Head of caudate nucleus (tissue), 42 donors: Measurements from ENCODE around the gene SPCS3.
A peak's percentile ranks its signal among the peaks of the same experiment; 100 is the strongest.
"Not testable (repeated sequence)": the region's sequence is repeated elsewhere in the genome, so short reads cannot be mapped to it uniquely, and the experiment has no call there.

Experiments
- DNase-seq, 42 donors: peaks; one replicate each; pipeline versions ENCODE4 v3.0.0 to v3.0.0-alpha.2; 2020 to 2021; ENCODE audit warnings: mixed read lengths in 7 of 42
- intact Hi-C: fragments of 100-400 bp; cut with DNase I; formaldehyde crosslinking; loops from one replicate; pipeline ENCODE4 v1.15.0; 2022

Gene SPCS3

GRCh38 chr4:176302283-176303275 lies 17.2 kb upstream of the SPCS3 start:
- intact Hi-C loops = no loop called here
- no peak for DNase-seq

- no peak for DNase-seq
- intact Hi-C loops = no loop called here
Measured at GRCh38 chr4:176303938-176304337, 15.8 kb upstream of the SPCS3 start.

- intact Hi-C loops = no loop called here
- DNase-seq = no peak
Measured at GRCh38 chr4:176306837-176307665, 12.7 kb upstream of the SPCS3 start.

- intact Hi-C loops = no loop called here
- DNase-seq = no peak
Measured at GRCh38 chr4:176307666-176307930, 12.2 kb upstream of the SPCS3 start.

- no peak for DNase-seq
- intact Hi-C loops = no loop called here
Measured at GRCh38 chr4:176308441-176308840, 11.3 kb upstream of the SPCS3 start.

- DNase-seq = no peak
- intact Hi-C loops = no loop called here
Measured at GRCh38 chr4:176309046-176309445, 10.7 kb upstream of the SPCS3 start.

- no peak for DNase-seq
- intact Hi-C loops = no loop called here
Measured at GRCh38 chr4:176309772-176310171, 10.0 kb upstream of the SPCS3 start.

GRCh38 chr4:176313596-176314336 lies 6.0 kb upstream of the SPCS3 start:
- intact Hi-C loops = no loop called here
- no peak for DNase-seq

- DNase-seq = peak in 3 of 42 donors; percentile 7 to 11 (median 8)
- intact Hi-C loops = loop anchor here (5.0 kb wide), 1 partner anchor 122 kb away; the partner anchor contains the start of gene SPATA4
Measured at GRCh38 chr4:176319151-176319703, 539 bp upstream of the SPCS3 start.

GRCh38 chr4:176320340-176320975 lies 692 bp downstream of the SPCS3 start:
- peak; percentile 61 to 93 (median 85) for DNase-seq
- intact Hi-C loops = loop anchor here (10.0 kb wide), 1 partner anchor 256 kb away; the partner anchor contains the start of gene WDR17

GRCh38 chr4:176320976-176321361 lies 1.2 kb downstream of the SPCS3 start:
- DNase-seq = no peak
- intact Hi-C loops = loop anchor here (10.0 kb wide), 1 partner anchor 256 kb away; the partner anchor contains the start of gene WDR17

- DNase-seq = no peak
- intact Hi-C loops = loop anchor here (10.0 kb wide), 1 partner anchor 257 kb away; the partner anchor contains the start of gene WDR17
Measured at GRCh38 chr4:176321589-176321988, 1.8 kb downstream of the SPCS3 start.

GRCh38 chr4:176323511-176324160 lies 3.9 kb downstream of the SPCS3 start:
- DNase-seq = no peak
- intact Hi-C loops = loop anchor here (10.0 kb wide), 1 partner anchor 259 kb away; the partner anchor contains the start of gene WDR17

- intact Hi-C loops = loop anchor here (10.0 kb wide), 1 partner anchor 260 kb away; the partner anchor contains the start of gene WDR17
- DNase-seq = not testable (repeated sequence)
Measured at GRCh38 chr4:176324876-176325275, 5.1 kb downstream of the SPCS3 start.

- intact Hi-C loops = no loop called here
- peak in 18 of 42 donors; percentile 18 to 66 (median 40) for DNase-seq
Measured at GRCh38 chr4:176333076-176333475, 13.3 kb downstream of the SPCS3 start.

- intact Hi-C loops = no loop called here
- DNase-seq = no peak
Measured at GRCh38 chr4:176334066-176334465, 14.3 kb downstream of the SPCS3 start.

- intact Hi-C loops = no loop called here
- no peak for DNase-seq
Measured at GRCh38 chr4:176335421-176335820, 15.7 kb downstream of the SPCS3 start.
